Mucosa of stomach (tissue), 1 donor: Measurements from ENCODE around the gene SZT2.
A peak's percentile ranks its signal among the peaks of the same experiment; 100 is the strongest.
"Not testable (repeated sequence)": the region's sequence is repeated elsewhere in the genome, so short reads cannot be mapped to it uniquely, and the experiment has no call there.

Source experiments
- H3K27me3 ChIP-seq: one replicate; pipeline ENCODE4 v1.7.0; 2013; ENCODE audit warnings: mild to moderate bottlenecking, low read length; ENCODE audit not compliant: control insufficient read depth, insufficient read depth
- H3K36me3 ChIP-seq: one replicate; pipeline ENCODE4 v1.7.0; 2013; ENCODE audit warnings: low read length; ENCODE audit not compliant: control insufficient read depth, insufficient read depth
- H3K4me1 ChIP-seq: one replicate; pipeline ENCODE4 v1.7.0; 2013; ENCODE audit warnings: mild to moderate bottlenecking, low read length; ENCODE audit not compliant: control insufficient read depth, insufficient read depth
- H3K4me3 ChIP-seq: one replicate; pipeline ENCODE4 v1.7.0; 2013; ENCODE audit warnings: low read length
- H3K9ac ChIP-seq: one replicate; pipeline ENCODE4 v1.7.0; 2013; ENCODE audit warnings: mild to moderate bottlenecking, low read length, moderate library complexity
- H3K9me3 ChIP-seq: one replicate; pipeline ENCODE4 v1.7.0; 2013; ENCODE audit warnings: mild to moderate bottlenecking, low read length, moderate library complexity; ENCODE audit not compliant: control insufficient read depth
- donor health status: Pancreatic carcinoma.

The SZT2 gene

GRCh38 chr1:43365678-43366077 is 24.0 kb upstream of the SZT2 start:
- Histone ChIP-seq H3K27me3 (no peaks in the 10 kb centered on the region), H3K4me3 (peak overlapping the region; percentile 39), H3K4me1 (peaks cover 38% of the 10 kb centered on the region), H3K36me3 (peaks cover 30% of the 10 kb centered on the region), H3K9me3 (no peaks in the 10 kb centered on the region), H3K9ac (peak overlapping the region; percentile 85)

GRCh38 chr1:43366179-43366578 is 23.5 kb upstream of the SZT2 start:
- Histone ChIP-seq H3K4me3 (peak overlapping the region; percentile 39), H3K9me3 (no peaks in the 10 kb centered on the region), H3K4me1 (peaks cover 33% of the 10 kb centered on the region), H3K36me3 (peaks cover 30% of the 10 kb centered on the region), H3K9ac (peak overlapping the region; percentile 85), H3K27me3 (no peaks in the 10 kb centered on the region)

GRCh38 chr1:43366601-43367025 is 23.1 kb upstream of the SZT2 start:
- Histone ChIP-seq H3K27me3 (no peaks in the 10 kb centered on the region), H3K4me1 (peaks cover 33% of the 10 kb centered on the region), H3K4me3 (peak overlapping the region; percentile 39), H3K9me3 (no peaks in the 10 kb centered on the region), H3K9ac (peak overlapping the region; percentile 85), H3K36me3 (peaks cover 30% of the 10 kb centered on the region)

GRCh38 chr1:43367026-43367903 is 22.4 kb upstream of the SZT2 start:
- Histone ChIP-seq H3K4me3 (peak overlapping the region; percentile 39), H3K9me3 (no peaks in the 10 kb centered on the region), H3K27me3 (no peaks in the 10 kb centered on the region), H3K36me3 (peaks cover 26% of the 10 kb centered on the region), H3K9ac (peak overlapping the region; percentile 85), H3K4me1 (peaks cover 33% of the 10 kb centered on the region)

GRCh38 chr1:43367904-43368645 is 21.6 kb upstream of the SZT2 start, which contains the start of gene ELOVL1:
ELOVL1 (minus strand) TSS chr1:43368011; CDS start chr1:43365609, 2,402 bp downstream.
- H3K27me3 ChIP-seq, result no peaks in the 10 kb centered on the region
- no peaks in the 10 kb centered on the region for H3K9me3 ChIP-seq
- H3K36me3 ChIP-seq, result peaks cover 21% of the 10 kb centered on the region
- peaks cover 39% of the 10 kb centered on the region for H3K4me1 ChIP-seq
- H3K9ac ChIP-seq, result peak within 1 kb of the TSS; percentile 85
- peak within 1 kb of the TSS; percentile 39 for H3K4me3 ChIP-seq

- Histone ChIP-seq H3K4me3 (peak overlapping the region; percentile 29), H3K36me3 (peaks cover 18% of the 10 kb centered on the region), H3K9me3 (no peaks in the 10 kb centered on the region), H3K9ac (peak overlapping the region; percentile 79), H3K27me3 (no peaks in the 10 kb centered on the region), H3K4me1 (peaks cover 37% of the 10 kb centered on the region)
Measured at GRCh38 chr1:43368646-43369020, 21.1 kb upstream of the SZT2 start.

- H3K9ac ChIP-seq, H3K27me3 ChIP-seq, H3K36me3 ChIP-seq, H3K9me3 ChIP-seq, H3K4me3 ChIP-seq: not testable (repeated sequence)
- peaks cover 37% of the 10 kb centered on the region for H3K4me1 ChIP-seq
Measured at GRCh38 chr1:43369779-43370178, 19.9 kb upstream of the SZT2 start.

GRCh38 chr1:43370564-43370963 is 19.1 kb upstream of the SZT2 start:
- H3K27me3 ChIP-seq, result no peaks in the 10 kb centered on the region
- H3K4me3 ChIP-seq, result no peak overlapping the region
- no peak overlapping the region for H3K9ac ChIP-seq
- no peaks in the 10 kb centered on the region for H3K36me3 ChIP-seq
- no peaks in the 10 kb centered on the region for H3K9me3 ChIP-seq
- peaks cover 29% of the 10 kb centered on the region for H3K4me1 ChIP-seq

GRCh38 chr1:43372172-43372571 is 17.5 kb upstream of the SZT2 start:
- H3K4me3 ChIP-seq, result no peak overlapping the region
- H3K36me3 ChIP-seq, result no peaks in the 10 kb centered on the region
- H3K9ac ChIP-seq, result no peak overlapping the region
- H3K27me3 ChIP-seq, result no peaks in the 10 kb centered on the region
- H3K4me1 ChIP-seq, result peaks cover 17% of the 10 kb centered on the region
- H3K9me3 ChIP-seq, result no peaks in the 10 kb centered on the region

- no peaks in the 10 kb centered on the region for H3K36me3 ChIP-seq
- no peak overlapping the region for H3K9ac ChIP-seq
- H3K9me3 ChIP-seq, result no peaks in the 10 kb centered on the region
- H3K4me1 ChIP-seq, result peaks cover 15% of the 10 kb centered on the region
- H3K4me3 ChIP-seq, result no peak overlapping the region
- H3K27me3 ChIP-seq, result no peaks in the 10 kb centered on the region
Measured at GRCh38 chr1:43373066-43373940, 16.4 kb upstream of the SZT2 start.

- Histone ChIP-seq H3K4me1 (peaks cover 7% of the 10 kb centered on the region), H3K9ac (no peak overlapping the region), H3K36me3 (no peaks in the 10 kb centered on the region), H3K27me3 (no peaks in the 10 kb centered on the region), H3K4me3 (no peak overlapping the region), H3K9me3 (no peaks in the 10 kb centered on the region)
Measured at GRCh38 chr1:43376723-43377235, 12.9 kb upstream of the SZT2 start.
